Panc1 (cell line): ENCODE data around the gene IL17D. TPM values are rescaled to one million over a fixed set of nuclear protein-coding genes. Genes with fewer than 3 reads are reported as not detected.

Source experiments
- ATAC-seq: fragments of 200-7000 bp; cut with Tn5 transposase; 2 replicates; pipeline ENCODE4 v1.9.1; 2020; ENCODE audit warnings: mild to moderate bottlenecking, moderate library complexity
- BruUV-seq: library from RNA; stranded (reverse); fragments of 400-500 nt; replicated peaks from 2 replicates; lab custom pipeline; 2021; lab: Mats Ljungman, UMichigan
- CTCF ChIA-PET: fragments of 300-600 bp; sonication (Branson Sonifier 250); formaldehyde crosslinking; loops from one replicate; lab custom pipeline; 2022; ENCODE audit warnings: antibody characterized with exemption; lab: Charles Lee
- POLR2A ChIA-PET: fragments of 300-600 bp; sonication (Branson Sonifier 250); formaldehyde crosslinking; loops from one replicate; lab custom pipeline; 2022; ENCODE audit warnings: antibody characterized with exemption; lab: Charles Lee
- DNase-seq: peaks from one replicate; pipeline ENCODE4 v3.0.0-alpha.2; 2010; ENCODE audit warnings: low read depth, low spot score
- H3K27ac ChIP-seq: 2 replicates; pipeline ENCODE4 v1.5.1; 2011; ENCODE audit warnings: mild to moderate bottlenecking, low read length, inconsistent platforms
- H3K27me3 ChIP-seq: fragments of 200-500 bp; sonication (Bioruptor generic); 2 replicates; pipeline ENCODE4 v1.6.0; 2014; ENCODE audit warnings: low read length, inconsistent platforms; ENCODE audit not compliant: control insufficient read depth, insufficient read depth
- H3K36me3 ChIP-seq: fragments of 200-500 bp; sonication (Bioruptor generic); 2 replicates; pipeline ENCODE4 v1.5.1; 2014; ENCODE audit warnings: inconsistent platforms, mild to moderate bottlenecking, low read length, moderate library complexity; ENCODE audit not compliant: control insufficient read depth, insufficient read depth
- H3K4me1 ChIP-seq: 2 replicates; pipeline ENCODE4 v1.5.1; 2011; ENCODE audit warnings: inconsistent platforms, mild to moderate bottlenecking, low read length, moderate library complexity; ENCODE audit not compliant: control insufficient read depth, insufficient read depth
- H3K4me3 ChIP-seq, 2 experiments: 2 replicates each; pipeline ENCODE4 v1.5.1; 2011 to 2012; ENCODE audit warnings: low read depth in 2 of 2, low read length in 2 of 2, mild to moderate bottlenecking in 2 of 2, inconsistent platforms in 1 of 2, moderate library complexity in 1 of 2
- H3K9me3 ChIP-seq: fragments of 200-500 bp; sonication (Bioruptor generic); 2 replicates; pipeline ENCODE4 v1.5.1; 2014; ENCODE audit warnings: low read depth, mild to moderate bottlenecking, inconsistent platforms, low read length, moderate library complexity; ENCODE audit not compliant: control insufficient read depth, insufficient read depth
- CTCF ChIP-seq: fragments of 450-650 bp; IDR thresholded peaks from 2 replicates; pipeline ENCODE4 v1.5.1; 2017; ENCODE audit warnings: mild to moderate bottlenecking
- POLR2AphosphoS5 ChIP-seq: IDR thresholded peaks from 2 replicates; pipeline ENCODE4 v1.6.1; 2012; ENCODE audit warnings: mild to moderate bottlenecking, low read depth, low read length, moderate library complexity
- REST ChIP-seq, 2 experiments: IDR thresholded peaks; 2 replicates each; pipeline ENCODE4 v1.6.1; 2011 to 2012; ENCODE audit warnings: low read depth in 2 of 2, control low read depth in 1 of 2, low read length in 1 of 2, mild to moderate bottlenecking in 1 of 2, moderate library complexity in 1 of 2; ENCODE audit not compliant: insufficient read depth in 1 of 2
- SIN3A ChIP-seq: IDR thresholded peaks from 2 replicates; pipeline ENCODE4 v1.6.1; 2012; ENCODE audit warnings: low read depth, mild to moderate bottlenecking, low read length, moderate library complexity, borderline replicate concordance; ENCODE audit not compliant: insufficient read depth
- TCF7L2 ChIP-seq: IDR thresholded peaks from 2 replicates; pipeline ENCODE4 v1.6.1; 2011; ENCODE audit warnings: mild to moderate bottlenecking, low read depth, low read length, inconsistent platforms
- in situ Hi-C: cut with HindIII; loops from 2 replicates; pipeline ENCODE4 v1.10.0; 2016; ENCODE audit warnings: low sequenced_read_pairs, low pct_unique_long_range_greater_than_20kb
- intact Hi-C: fragments of 100-400 bp; cut with micrococcal nuclease; formaldehyde crosslinking; loops from one replicate; pipeline ENCODE4 v1.10.0; 2022; ENCODE audit not compliant: unreplicated experiment
- total RNA-seq: library from RNA; stranded (reverse); gene quantifications from one replicate; pipeline ENCODE4 v1.2.1, GENCODE V29; 2021; ENCODE audit not compliant: unreplicated experiment

IL17D gene
- total RNA-seq, 1 experiment from 2014 or later: 0.46 TPM

GRCh38 chr13:20700288-20700687, 3.2 kb upstream of the IL17D start:
- H3K27ac ChIP-seq: no peak overlapping the region
- intact Hi-C loops: loop anchor here (5.0 kb wide), 1 partner anchor 203 kb away; no protein-coding TSS in a partner anchor
- H3K9me3 ChIP-seq: no peaks in the 10 kb centered on the region
- CTCF ChIA-PET: no interaction called here
- DNase-seq: no peak
- ATAC-seq: no peak
- H3K4me3 ChIP-seq: no peak overlapping the region
- in situ Hi-C loops: no loop called here
- BruUV-seq: no TSS peak
- POLR2A ChIA-PET: no interaction called here
- no peaks in the 10 kb centered on the region; the same call in 1 of the 2 replicates for H3K4me1 ChIP-seq
- H3K27me3 ChIP-seq: peaks cover 3% of the 10 kb centered on the region; the same call in 1 of the 2 replicates
- no peaks in the 10 kb centered on the region for H3K36me3 ChIP-seq
- TF ChIP-seq CTCF (no peak), POLR2AphosphoS5 (no peak), REST (IDR thresholded peaks at IDR 0.05; ENCODE audit: insufficient read depth in 1 of 2, low read depth in 2 of 2, low read length in 1 of 2) (no peak), TCF7L2 (no peak), SIN3A (no peak)

GRCh38 chr13:20701461-20701860, 2.0 kb upstream of the IL17D start:
- Histone ChIP-seq H3K27me3 (peaks cover 3% of the 10 kb centered on the region; the same call in 1 of the 2 replicates), H3K4me1 (no peaks in the 10 kb centered on the region; the same call in 1 of the 2 replicates), H3K9me3 (no peaks in the 10 kb centered on the region), H3K36me3 (no peaks in the 10 kb centered on the region), H3K4me3 (no peak overlapping the region), H3K27ac (no peak overlapping the region)
- in situ Hi-C loops: no loop called here
- CTCF ChIA-PET: no interaction called here
- ATAC-seq: no peak
- no TSS peak for BruUV-seq
- TF ChIP-seq CTCF (no peak), POLR2AphosphoS5 (no peak), SIN3A (no peak), REST (IDR thresholded peaks at IDR 0.05; ENCODE audit: insufficient read depth in 1 of 2, low read depth in 2 of 2, low read length in 1 of 2) (no peak), TCF7L2 (no peak)
- DNase-seq: no peak
- POLR2A ChIA-PET: no interaction called here
- intact Hi-C loops: loop anchor here (5.0 kb wide), 1 partner anchor 204 kb away; no protein-coding TSS in a partner anchor
